ENCODE data around the gene PSMG3.
"Not testable (repeated sequence)": the region's sequence is repeated elsewhere in the genome, so short reads cannot be mapped to it uniquely, and the experiment has no call there.

Gene PSMG3

GRCh38 chr7:1523208-1523607 is 46.6 kb downstream of the PSMG3 start:
- Histone ChIP-seq H3K27me3 (ENCODE audit: low read depth, low read length) (no peaks in the 10 kb centered on the region), H3K4me1 (ENCODE audit: control insufficient read depth in 1 of 2, insufficient read depth in 2 of 2, low read length in 2 of 2) (no peaks in the 10 kb centered on the region), H3K36me3 (ENCODE audit: control insufficient read depth in 1 of 2, insufficient read depth in 2 of 2, low read length in 2 of 2) (no peaks in the 10 kb centered on the region), H3K27ac (ENCODE audit: low read length) (no peak overlapping the region), H3K9me3 (ENCODE audit: control insufficient read depth in 1 of 2, low read length in 2 of 2) (peaks cover 0 to 3% of the 10 kb centered on the region in 2 donors), H3K4me3 (ENCODE audit: low read depth in 1 of 2, low read length in 2 of 2) (no peak overlapping the region)

GRCh38 chr7:1521456-1521855 is 48.4 kb downstream of the PSMG3 start:
- Histone ChIP-seq H3K4me1 (ENCODE audit: control insufficient read depth in 1 of 2, insufficient read depth in 2 of 2, low read length in 2 of 2) (no peaks in the 10 kb centered on the region), H3K36me3 (ENCODE audit: control insufficient read depth in 1 of 2, insufficient read depth in 2 of 2, low read length in 2 of 2) (no peaks in the 10 kb centered on the region), H3K9me3 (ENCODE audit: control insufficient read depth in 1 of 2, low read length in 2 of 2) (peaks cover 0 to 3% of the 10 kb centered on the region in 2 donors), H3K27me3 (ENCODE audit: low read depth, low read length) (no peaks in the 10 kb centered on the region), H3K4me3 (ENCODE audit: low read depth in 1 of 2, low read length in 2 of 2) (no peak overlapping the region), H3K27ac (ENCODE audit: low read length) (no peak overlapping the region)

GRCh38 chr7:1520539-1521234 is 49.1 kb downstream of the PSMG3 start:
- Histone ChIP-seq H3K4me1 (ENCODE audit: control insufficient read depth in 1 of 2, insufficient read depth in 2 of 2, low read length in 2 of 2) (no peaks in the 10 kb centered on the region), H3K4me3 (ENCODE audit: low read depth in 1 of 2, low read length in 2 of 2) (no peak overlapping the region), H3K36me3 (ENCODE audit: control insufficient read depth in 1 of 2, insufficient read depth in 2 of 2, low read length in 2 of 2) (no peaks in the 10 kb centered on the region), H3K27me3 (ENCODE audit: low read depth, low read length) (no peaks in the 10 kb centered on the region), H3K9me3 (ENCODE audit: control insufficient read depth in 1 of 2, low read length in 2 of 2) (peaks cover 0 to 3% of the 10 kb centered on the region in 2 donors), H3K27ac (ENCODE audit: low read length) (no peak overlapping the region)

- H3K9me3 ChIP-seq (ENCODE audit: control insufficient read depth in 1 of 2, low read length in 2 of 2); H3K27ac ChIP-seq (ENCODE audit: low read length); H3K27me3 ChIP-seq (ENCODE audit: low read depth, low read length); H3K4me3 ChIP-seq (ENCODE audit: low read depth in 1 of 2, low read length in 2 of 2); H3K4me1 ChIP-seq (ENCODE audit: control insufficient read depth in 1 of 2, insufficient read depth in 2 of 2, low read length in 2 of 2); H3K36me3 ChIP-seq (ENCODE audit: control insufficient read depth in 1 of 2, insufficient read depth in 2 of 2, low read length in 2 of 2): not testable (repeated sequence)
Observed at GRCh38 chr7:1519322-1519922, 50.4 kb downstream of the PSMG3 start.
